Progenitor cell of endocrine pancreas (in vitro differentiated cells): ENCODE results near the gene MYL6. TPM values are rescaled to one million over a fixed set of nuclear protein-coding genes. Genes with fewer than 3 reads are reported as not detected.
"Not testable (repeated sequence)": the region's sequence is repeated elsewhere in the genome, so short reads cannot be mapped to it uniquely, and the experiment has no call there.

Source experiments
- DNase-seq: peaks from one replicate; pipeline ENCODE4 v3.0.0; 2021; ENCODE audit warnings: low spot score; ENCODE audit not compliant: unreplicated experiment
- H3K27ac Mint-ChIP-seq: 2 replicates; pipeline ENCODE4 v1.8.0; 2021; ENCODE audit warnings: mild to moderate bottlenecking, moderate library complexity, mixed read lengths
- H3K27me3 Mint-ChIP-seq: 2 replicates; pipeline ENCODE4 v1.8.0; 2021; ENCODE audit warnings: mixed read lengths
- H3K36me3 Mint-ChIP-seq: 2 replicates; pipeline ENCODE4 v1.8.0; 2022; ENCODE audit warnings: mixed read lengths; ENCODE audit not compliant: insufficient read depth
- H3K4me1 Mint-ChIP-seq: 2 replicates; pipeline ENCODE4 v1.8.0; 2021; ENCODE audit warnings: low read depth, mixed read lengths
- H3K4me3 Mint-ChIP-seq: 2 replicates; pipeline ENCODE4 v1.8.0; 2021; ENCODE audit warnings: low read depth, mild to moderate bottlenecking, moderate library complexity, mixed read lengths
- H3K9me3 Mint-ChIP-seq: 2 replicates; pipeline ENCODE4 v1.8.0; 2021; ENCODE audit warnings: low read depth, mixed read lengths
- CTCF ChIP-seq: fragments of 200-600 bp; sonication (generic); IDR thresholded peaks from one replicate; pipeline ENCODE4 v1.5.0; 2021; ENCODE audit warnings: antibody characterized with exemption, mild to moderate bottlenecking; ENCODE audit not compliant: unreplicated experiment
- total RNA-seq: library from RNA; stranded (reverse); gene quantifications from 2 replicates; pipeline ENCODE4 v1.2.1, GENCODE V29; 2021

Gene MYL6
- total RNA-seq, 1 donor from 2014 or later = 1,155 TPM

- DNase-seq = peak; percentile 95
- Mint-ChIP-seq H3K27me3 (no peaks in the 10 kb centered on the region), H3K4me3 (peak overlapping the region; percentile 97), H3K9me3 (no peaks in the 10 kb centered on the region), H3K36me3 (peaks cover 7% of the 10 kb centered on the region), H3K27ac (peak overlapping the region; percentile 100), H3K4me1 (peaks cover 17% of the 10 kb centered on the region)
- peak; percentile 19 for TF ChIP-seq CTCF
Measured at GRCh38 chr12:56189918-56190694, 31.9 kb downstream of the MYL6 start.

GRCh38 chr12:56190695-56191155, 32.6 kb downstream of the MYL6 start:
- H3K9me3 Mint-ChIP-seq = no peaks in the 10 kb centered on the region
- DNase-seq = no peak
- H3K36me3 Mint-ChIP-seq = peaks cover 7% of the 10 kb centered on the region
- peak overlapping the region; percentile 100 for H3K27ac Mint-ChIP-seq
- TF ChIP-seq CTCF = no peak
- H3K4me3 Mint-ChIP-seq = peak overlapping the region; percentile 97
- peaks cover 17% of the 10 kb centered on the region for H3K4me1 Mint-ChIP-seq
- no peaks in the 10 kb centered on the region for H3K27me3 Mint-ChIP-seq

- DNase-seq = no peak
- H3K36me3 Mint-ChIP-seq = peaks cover 2% of the 10 kb centered on the region
- H3K9me3 Mint-ChIP-seq = no peaks in the 10 kb centered on the region
- TF ChIP-seq CTCF = no peak
- H3K4me3 Mint-ChIP-seq = peak overlapping the region; percentile 24
- H3K4me1 Mint-ChIP-seq = peaks cover 12% of the 10 kb centered on the region
- H3K27ac Mint-ChIP-seq = no peak overlapping the region
- no peaks in the 10 kb centered on the region for H3K27me3 Mint-ChIP-seq
Measured at GRCh38 chr12:56192582-56192981, 34.4 kb downstream of the MYL6 start.

- peak overlapping the region; percentile 70 for H3K27ac Mint-ChIP-seq
- H3K27me3 Mint-ChIP-seq = no peaks in the 10 kb centered on the region
- peak; percentile 39 for DNase-seq
- TF ChIP-seq CTCF = peak; percentile 85
- H3K9me3 Mint-ChIP-seq = no peaks in the 10 kb centered on the region
- peak overlapping the region; percentile 24 for H3K4me3 Mint-ChIP-seq
- peaks cover 2% of the 10 kb centered on the region for H3K36me3 Mint-ChIP-seq
- peaks cover 7% of the 10 kb centered on the region for H3K4me1 Mint-ChIP-seq
Measured at GRCh38 chr12:56193025-56193578, 34.9 kb downstream of the MYL6 start.

- not testable (repeated sequence) for H3K9me3 Mint-ChIP-seq, H3K36me3 Mint-ChIP-seq, H3K4me1 Mint-ChIP-seq, H3K27me3 Mint-ChIP-seq, DNase-seq, H3K4me3 Mint-ChIP-seq, H3K27ac Mint-ChIP-seq
Measured at GRCh38 chr12:56196818-56197550, 38.8 kb downstream of the MYL6 start.
